ENCODE data around the gene SPRR2F.

Gene SPRR2F

GRCh38 chr1:153070243-153070642, 43.1 kb downstream of the SPRR2F start:
- Histone ChIP-seq H3K9me3 (ENCODE audit: severe bottlenecking) (no peaks in the 10 kb centered on the region), H3K27ac (no peak overlapping the region), H3K4me3 (ENCODE audit: low read depth, low read length) (no peak overlapping the region), H3K27me3 (ENCODE audit: insufficient read depth, low read depth, severe bottlenecking) (no peaks in the 10 kb centered on the region), H3K36me3 (no peaks in the 10 kb centered on the region)
- no peak for DNase-seq
- no peak for TF ChIP-seq CTCF (IDR thresholded peaks at IDR 0.05; ENCODE audit: low read depth, low read length)

Measured in WERI-Rb-1 (cell line).